ENCODE measurements around the gene KIF26A. TPM values are rescaled to one million over a fixed set of nuclear protein-coding genes. Genes with fewer than 3 reads are reported as not detected.

The KIF26A gene
- total and polyA plus RNA-seq, 2 donors from 2014 or later: 2.3 to 12.3 TPM

- Histone ChIP-seq H3K36me3 (ENCODE audit: control insufficient read depth in 2 of 3, insufficient read depth in 3 of 3, low read length in 3 of 3) (peaks cover 0 to 3% (median 0%) of the 10 kb centered on the region in 3 donors), H3K9ac (ENCODE audit: low read length in 3 of 3) (no peak overlapping the region), H3K9me3 (ENCODE audit: control insufficient read depth in 2 of 3, insufficient read depth in 1 of 3, low read length in 3 of 3) (no peaks in the 10 kb centered on the region), H3K4me3 (ENCODE audit: low read length in 3 of 3) (no peak overlapping the region), H3K4me1 (ENCODE audit: control insufficient read depth in 2 of 3, insufficient read depth in 2 of 3, low read depth in 1 of 3, low read length in 3 of 3) (no peaks in the 10 kb centered on the region), H3K27ac (ENCODE audit: low read depth in 2 of 2, low read length in 2 of 2) (no peak overlapping the region), H3K27me3 (ENCODE audit: control insufficient read depth, insufficient read depth, low read length) (peaks cover 2% of the 10 kb centered on the region)
- intact Hi-C loops (cut with DNase I): no loop called here
- no peak for TF ChIP-seq CTCF (IDR thresholded peaks at IDR 0.05; ENCODE audit: borderline replicate concordance, extremely low read depth, insufficient read depth)
- DNase-seq (no peak), FAIRE-seq (no peak)
Measured at GRCh38 chr14:104162495-104162894, 24.1 kb downstream of the KIF26A start.

GRCh38 chr14:104163541-104163940, 25.2 kb downstream of the KIF26A start:
- Histone ChIP-seq H3K9ac (ENCODE audit: low read length in 3 of 3) (no peak overlapping the region), H3K4me3 (ENCODE audit: low read length in 3 of 3) (no peak overlapping the region), H3K4me1 (ENCODE audit: control insufficient read depth in 2 of 3, insufficient read depth in 2 of 3, low read depth in 1 of 3, low read length in 3 of 3) (no peaks in the 10 kb centered on the region), H3K36me3 (ENCODE audit: control insufficient read depth in 2 of 3, insufficient read depth in 3 of 3, low read length in 3 of 3) (peaks cover 0 to 3% (median 0%) of the 10 kb centered on the region in 3 donors), H3K9me3 (ENCODE audit: control insufficient read depth in 2 of 3, insufficient read depth in 1 of 3, low read length in 3 of 3) (no peaks in the 10 kb centered on the region), H3K27me3 (ENCODE audit: control insufficient read depth, insufficient read depth, low read length) (peaks cover 2% of the 10 kb centered on the region), H3K27ac (ENCODE audit: low read depth in 2 of 2, low read length in 2 of 2) (no peak overlapping the region)
- no peak for DNase-seq
- no peak for TF ChIP-seq CTCF (IDR thresholded peaks at IDR 0.05; ENCODE audit: borderline replicate concordance, extremely low read depth, insufficient read depth)
- FAIRE-seq: no peak
- intact Hi-C loops (cut with DNase I): no loop called here

GRCh38 chr14:104164041-104164440, 25.7 kb downstream of the KIF26A start:
- no peak for TF ChIP-seq CTCF (IDR thresholded peaks at IDR 0.05; ENCODE audit: borderline replicate concordance, extremely low read depth, insufficient read depth)
- Histone ChIP-seq H3K9me3 (ENCODE audit: control insufficient read depth in 2 of 3, insufficient read depth in 1 of 3, low read length in 3 of 3) (no peaks in the 10 kb centered on the region), H3K4me1 (ENCODE audit: control insufficient read depth in 2 of 3, insufficient read depth in 2 of 3, low read depth in 1 of 3, low read length in 3 of 3) (no peaks in the 10 kb centered on the region), H3K36me3 (ENCODE audit: control insufficient read depth in 2 of 3, insufficient read depth in 3 of 3, low read length in 3 of 3) (peaks cover 0 to 3% (median 0%) of the 10 kb centered on the region in 3 donors), H3K27ac (ENCODE audit: low read depth in 2 of 2, low read length in 2 of 2) (no peak overlapping the region), H3K27me3 (ENCODE audit: control insufficient read depth, insufficient read depth, low read length) (peaks cover 2% of the 10 kb centered on the region), H3K9ac (ENCODE audit: low read length in 3 of 3) (no peak overlapping the region), H3K4me3 (ENCODE audit: low read length in 3 of 3) (no peak overlapping the region)
- intact Hi-C loops (cut with DNase I): no loop called here
- DNase-seq: no peak
- FAIRE-seq: no peak

GRCh38 chr14:104164512-104164911, 26.1 kb downstream of the KIF26A start:
- Histone ChIP-seq H3K36me3 (ENCODE audit: control insufficient read depth in 2 of 3, insufficient read depth in 3 of 3, low read length in 3 of 3) (peaks cover 0 to 3% (median 0%) of the 10 kb centered on the region in 3 donors), H3K4me3 (ENCODE audit: low read length in 3 of 3) (no peak overlapping the region), H3K9ac (ENCODE audit: low read length in 3 of 3) (no peak overlapping the region), H3K9me3 (ENCODE audit: control insufficient read depth in 2 of 3, insufficient read depth in 1 of 3, low read length in 3 of 3) (no peaks in the 10 kb centered on the region), H3K4me1 (ENCODE audit: control insufficient read depth in 2 of 3, insufficient read depth in 2 of 3, low read depth in 1 of 3, low read length in 3 of 3) (no peaks in the 10 kb centered on the region), H3K27me3 (ENCODE audit: control insufficient read depth, insufficient read depth, low read length) (peaks cover 2% of the 10 kb centered on the region), H3K27ac (ENCODE audit: low read depth in 2 of 2, low read length in 2 of 2) (no peak overlapping the region)
- no peak for TF ChIP-seq CTCF (IDR thresholded peaks at IDR 0.05; ENCODE audit: borderline replicate concordance, extremely low read depth, insufficient read depth)
- DNase-seq: no peak
- no peak for FAIRE-seq
- intact Hi-C loops (cut with DNase I): no loop called here
